Activated T-cell treated with anti-CD3 and anti-CD28 coated beads for 4 hours (primary cell): Measurements from ENCODE around the gene BNIP3.

Experiments used
- DNase-seq: peaks from one replicate; pipeline ENCODE4 v3.0.0-alpha.2; 2020

Gene BNIP3

GRCh38 chr10:131949041-131949862, 32.5 kb downstream of the BNIP3 start:
- no peak for DNase-seq

GRCh38 chr10:131948501-131948900, 33.2 kb downstream of the BNIP3 start:
- no peak for DNase-seq

DNA sequence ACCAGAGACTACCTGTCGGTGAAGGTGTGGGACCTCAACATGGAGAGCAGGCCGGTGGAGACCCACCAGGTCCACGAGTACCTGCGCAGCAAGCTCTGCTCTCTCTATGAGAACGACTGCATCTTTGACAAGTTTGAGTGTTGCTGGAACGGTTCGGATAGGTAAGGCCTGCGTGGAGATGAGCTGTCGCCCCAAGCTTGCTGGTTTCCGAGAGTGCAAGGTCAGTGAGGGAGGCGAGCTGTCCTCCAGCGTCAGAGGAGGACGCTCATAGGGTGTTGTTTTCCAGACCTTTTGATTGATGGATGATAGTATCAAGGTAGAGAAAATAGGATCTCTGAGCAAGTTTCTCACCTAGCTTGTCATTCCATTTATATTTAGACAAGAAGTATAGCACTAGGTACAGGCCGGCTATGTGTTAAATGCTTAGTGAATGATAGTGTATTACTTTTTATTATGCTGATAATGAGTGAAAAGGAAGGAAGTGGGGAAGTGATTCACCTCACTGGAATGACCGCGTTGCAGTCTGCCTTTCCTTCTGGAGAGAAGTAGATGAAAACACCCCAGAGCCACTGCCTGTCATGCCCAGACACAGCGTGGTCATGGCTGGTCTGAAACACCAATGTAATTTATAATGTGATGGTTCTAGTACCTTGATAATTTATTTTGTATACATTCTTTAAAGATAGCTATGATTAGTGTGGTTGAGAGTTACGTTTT, 33.9 kb downstream of the BNIP3 start:
- no peak for DNase-seq

- DNase-seq, result no peak
Observed at GRCh38 chr10:131946880-131947279, 34.8 kb downstream of the BNIP3 start.

- DNase-seq, result no peak
Observed at GRCh38 chr10:131946321-131946751, 35.4 kb downstream of the BNIP3 start.

- DNase-seq, result no peak
Observed at GRCh38 chr10:131944976-131945695, 36.6 kb downstream of the BNIP3 start.

- DNase-seq, result no peak
Observed at GRCh38 chr10:131944412-131944811, 37.3 kb downstream of the BNIP3 start.

DNA sequence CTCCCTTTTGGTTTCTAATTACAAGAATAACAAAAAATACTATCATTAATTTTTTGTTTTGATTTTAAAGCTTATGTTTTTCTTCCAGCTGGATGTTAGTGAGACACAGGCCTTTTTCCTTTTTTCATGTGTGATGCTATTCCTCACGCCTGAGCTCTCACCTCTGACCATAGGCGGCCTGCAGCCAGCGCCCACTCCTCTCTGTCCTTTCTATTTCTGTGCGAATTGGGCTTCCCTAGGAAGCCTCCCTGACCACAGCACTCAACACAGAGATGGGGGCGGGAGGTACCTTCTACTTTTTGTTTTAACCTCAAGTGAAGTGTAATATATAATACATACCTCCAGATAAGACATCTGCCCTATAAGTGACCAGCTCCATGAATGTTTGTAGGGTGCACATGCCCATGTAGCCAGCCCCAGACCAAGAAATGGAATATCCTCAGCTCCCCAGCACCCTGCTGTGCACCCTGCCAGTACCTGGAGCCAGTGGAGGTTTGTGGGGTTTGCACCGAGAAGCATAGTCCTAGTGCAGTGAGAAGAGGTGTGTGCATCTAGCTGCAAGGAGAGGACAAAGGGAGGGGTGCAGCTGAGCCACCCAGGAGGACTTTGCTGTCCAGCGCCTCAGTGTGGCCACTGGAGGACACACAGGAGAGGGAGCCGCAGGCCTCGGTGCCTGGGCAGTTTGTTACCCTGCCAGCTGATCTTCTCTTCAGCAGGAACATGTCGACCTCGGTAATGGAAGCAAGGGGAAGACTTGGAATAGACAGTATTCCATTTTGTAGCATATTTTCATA, 38.5 kb downstream of the BNIP3 start:
- no peak for DNase-seq

DNA sequence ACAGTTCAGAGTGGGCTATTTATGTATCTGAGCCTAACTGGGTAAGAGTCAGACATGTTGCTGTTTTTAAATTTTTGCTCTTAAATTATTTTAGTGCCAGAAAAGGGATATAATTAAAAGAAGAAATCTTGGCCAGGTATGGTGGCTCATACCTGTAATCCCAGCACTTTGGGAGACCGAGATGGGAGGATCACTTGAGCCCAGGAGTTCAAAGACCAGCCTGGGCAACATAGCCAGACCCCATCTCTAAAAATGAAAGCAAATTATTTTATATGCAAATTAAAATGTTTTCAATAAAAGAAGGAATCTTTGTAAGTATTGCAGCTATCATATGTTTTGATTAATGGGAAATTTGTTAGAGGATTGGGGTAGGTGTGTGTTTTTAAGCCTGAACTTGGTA, 39.3 kb downstream of the BNIP3 start:
- DNase-seq, result no peak

- no peak for DNase-seq
Observed at GRCh38 chr10:131938681-131939080, 43.0 kb downstream of the BNIP3 start.

GRCh38 chr10:131937836-131938235, 43.9 kb downstream of the BNIP3 start:
- DNase-seq, result no peak

- no peak for DNase-seq
Observed at GRCh38 chr10:131936736-131937135, 45.0 kb downstream of the BNIP3 start.

GRCh38 chr10:131936294-131936693, 45.4 kb downstream of the BNIP3 start:
- no peak for DNase-seq

- DNase-seq, result no peak
Observed at GRCh38 chr10:131935260-131935659, 46.5 kb downstream of the BNIP3 start.

GRCh38 chr10:131934769-131935168, 47.0 kb downstream of the BNIP3 start:
- DNase-seq, result no peak

DNA sequence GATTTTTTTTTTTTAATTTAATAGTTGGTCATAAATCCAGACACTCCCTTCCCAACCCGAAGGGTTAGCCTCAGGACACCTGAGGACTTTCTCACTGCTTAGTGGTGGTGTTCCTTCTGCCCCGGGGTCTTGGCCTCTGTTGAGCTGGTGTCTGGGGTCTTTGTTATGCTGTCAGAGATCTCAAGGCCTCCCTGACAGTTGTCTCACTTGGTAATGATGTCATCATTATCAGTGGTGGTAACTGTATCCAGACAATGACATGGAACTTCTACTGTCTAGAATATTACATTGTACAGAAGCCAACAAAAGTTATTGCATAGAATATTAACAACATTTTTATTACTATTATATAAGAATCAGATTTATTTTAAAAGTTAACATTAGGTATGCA, 48.0 kb downstream of the BNIP3 start:
- DNase-seq, result no peak

DNA sequence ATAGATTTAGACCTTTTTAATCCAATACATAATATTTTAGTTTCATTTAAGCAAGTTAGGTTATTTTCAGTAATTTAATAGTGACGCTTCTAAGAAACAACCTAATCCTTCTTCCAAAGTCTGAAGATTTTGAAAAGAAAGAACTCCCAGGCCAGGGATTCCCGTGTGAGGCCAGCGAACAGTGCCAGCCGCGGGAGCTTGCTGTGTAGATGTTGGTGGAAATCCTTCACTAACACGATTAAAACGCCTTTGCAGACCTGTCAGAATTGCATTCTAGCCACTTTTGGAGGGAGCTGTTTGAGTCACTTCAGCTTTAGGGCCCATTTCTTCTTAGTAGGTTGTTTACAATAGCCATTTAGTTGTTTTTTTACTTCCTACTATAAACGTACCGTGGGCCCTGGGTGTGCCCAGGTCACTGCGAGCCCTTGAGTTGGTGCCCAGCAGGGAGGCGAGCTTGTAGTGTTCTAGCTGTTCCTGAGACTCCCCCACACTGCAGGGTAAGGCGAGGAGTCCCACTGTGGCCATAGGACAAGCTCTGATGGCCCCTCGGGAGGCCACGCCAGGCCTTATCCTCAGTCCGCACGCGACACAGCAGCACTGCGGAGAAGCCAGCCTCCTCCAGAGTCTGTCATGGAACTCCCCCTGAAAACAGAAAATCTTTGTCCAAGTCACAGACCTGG, 48.6 kb downstream of the BNIP3 start:
- DNase-seq, result no peak

DNA sequence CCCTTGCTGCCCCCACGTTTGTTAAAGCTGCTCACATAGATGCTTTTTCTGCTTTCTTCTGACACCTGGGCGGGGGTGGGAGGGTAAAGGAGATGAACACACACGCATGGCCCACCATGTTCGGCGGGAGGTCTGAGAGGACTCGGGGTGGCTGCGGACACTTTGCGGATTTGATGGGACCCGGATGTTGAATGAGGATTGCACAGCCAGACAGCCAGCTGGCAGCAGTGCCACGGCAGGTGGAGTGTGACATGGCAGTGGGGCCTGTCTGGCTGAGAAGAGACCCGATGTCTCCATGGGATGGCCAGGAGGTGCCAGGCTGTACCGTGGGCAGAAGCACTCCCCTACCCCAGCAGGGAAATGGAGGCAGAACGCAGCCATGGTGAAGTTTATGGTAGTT, 49.7 kb downstream of the BNIP3 start:
- DNase-seq, result no peak

GRCh38 chr10:131930586-131931330, 51.0 kb downstream of the BNIP3 start:
- DNase-seq, result no peak

DNA sequence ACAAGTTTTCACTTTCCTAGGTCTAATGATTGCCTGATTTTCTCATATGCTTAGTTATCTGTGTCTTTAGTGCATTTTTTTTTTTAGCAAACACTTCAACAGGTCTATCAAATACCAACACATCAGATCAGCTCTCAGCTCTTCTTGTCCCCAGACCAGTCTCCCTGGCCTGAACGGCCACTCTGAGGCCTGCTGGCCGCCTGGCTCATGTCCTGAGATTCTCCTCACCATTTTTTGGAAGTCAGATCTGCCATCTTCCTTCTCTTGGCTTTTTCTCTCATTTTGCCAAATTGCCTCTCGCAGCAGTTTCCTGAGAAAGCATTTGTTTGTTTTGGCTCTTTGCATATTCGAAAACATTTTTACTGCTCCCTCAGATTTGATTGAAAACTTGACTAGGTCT, 51.6 kb downstream of the BNIP3 start:
- no peak for DNase-seq

- no peak for DNase-seq
Observed at GRCh38 chr10:131929122-131929845, 52.4 kb downstream of the BNIP3 start.
